Left lung (tissue), 10 donors: ENCODE data around the gene SSR2. TPM values are rescaled to one million over a fixed set of nuclear protein-coding genes. Genes with fewer than 3 reads are reported as not detected.

Source experiments
- ATAC-seq: fragments of 200-7000 bp; cut with Tn5 transposase; one replicate; pipeline ENCODE4 v1.9.1; 2020; ENCODE audit warnings: moderate library complexity
- DNase-seq, 4 donors: peaks; one replicate each; pipeline ENCODE4 v3.0.0-alpha.2; 2013 to 2020
- H3K27ac ChIP-seq, 2 donors: fragments of 200-600 bp; sonication (generic) in 1 of 2; one replicate each; pipeline versions ENCODE4 v1.5.0 to v1.8.0; 2020 to 2021
- H3K27me3 ChIP-seq, 2 donors: fragments of 200-600 bp; sonication (generic) in 1 of 2; one replicate each; pipeline versions ENCODE4 v1.5.0 to v1.8.0; 2020 to 2021
- H3K36me3 ChIP-seq, 2 donors: fragments of 200-600 bp; sonication (generic) in 1 of 2; one replicate each; pipeline versions ENCODE4 v1.5.0 to v1.8.0; 2020 to 2021
- H3K4me1 ChIP-seq, 2 donors: fragments of 200-600 bp; one replicate each; pipeline ENCODE4 v1.8.0; 2021
- H3K4me3 ChIP-seq, 2 donors: fragments of 200-600 bp; sonication (generic) in 1 of 2; one replicate each; pipeline versions ENCODE4 v1.5.0 to v1.8.0; 2020 to 2021; ENCODE audit warnings: mild to moderate bottlenecking in 1 of 2
- H3K9me3 ChIP-seq, 2 donors: fragments of 200-600 bp; sonication (generic) in 1 of 2; one replicate each; pipeline versions ENCODE4 v1.5.0 to v1.8.0; 2020 to 2021
- CTCF ChIP-seq, 2 donors: fragments of 200-600 bp; sonication (generic) in 1 of 2; IDR thresholded peaks; one replicate each; pipeline versions ENCODE4 v1.5.0 to v1.8.0; 2021; ENCODE audit warnings: antibody characterized with exemption in 2 of 2
- intact Hi-C, 2 donors: fragments of 100-400 bp; cut with DNase I; formaldehyde crosslinking; loops; one replicate each; pipeline versions ENCODE4 v1.11.2 to v1.14.2; 2022
- polyA plus RNA-seq, 6 donors: library from polyadenylated mRNA; unstranded; fragments of 120-200 nt; gene quantifications; one replicate each; pipeline ENCODE4 v1.2.1, GENCODE V29; 2013; ENCODE audit not compliant: insufficient read length in 6 of 6
- total RNA-seq, 2 donors: library from RNA; stranded (reverse); fragmentation: NEBNext Ultra II Directional; extraction: Animal tissue kit (Norgen Biotek cat#: 25700); gene quantifications; one replicate each; pipeline ENCODE4 v1.2.1, GENCODE V29; 2021
- donor health status: DM: no; HTN: yes; CAD: no.
- donor health status: DM: no; HTN: no; CAD: no.

SSR2 gene
- total and polyA plus RNA-seq, 8 donors: 284 to 529 (median 505) TPM

DNA sequence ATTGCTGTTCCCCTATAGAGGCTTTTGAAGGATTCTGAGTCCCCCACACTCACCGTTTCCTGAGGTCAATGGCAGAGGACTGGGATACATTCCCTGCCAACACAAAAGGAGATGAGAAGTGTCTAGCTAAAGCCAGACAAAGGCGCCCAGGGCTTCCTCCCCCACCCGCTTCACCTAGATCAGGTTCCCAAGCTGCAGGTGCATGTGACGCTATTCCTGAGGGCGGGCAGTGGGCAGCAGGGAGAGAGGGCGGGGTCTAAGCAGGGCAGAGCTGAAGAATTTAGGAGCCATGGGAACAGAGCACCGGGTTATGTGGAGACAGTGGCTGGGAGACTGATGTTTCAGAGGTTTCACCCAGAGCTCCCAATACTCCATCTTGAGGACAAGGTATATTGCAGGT, 36.4 kb downstream of the SSR2 start:
- Histone ChIP-seq H3K27me3 (no peaks in the 10 kb centered on the region), H3K36me3 (no peaks in the 10 kb centered on the region), H3K4me3 (no peak overlapping the region), H3K27ac (peak overlapping the region; percentile 92 to 96), H3K4me1 (peaks cover 38 to 68% of the 10 kb centered on the region in 2 donors), H3K9me3 (no peaks in the 10 kb centered on the region)
- peak; percentile 3 for ATAC-seq
- intact Hi-C loops: no loop called here
- no peak for DNase-seq
- TF ChIP-seq CTCF (IDR thresholded peaks at IDR 0.05): no peak

DNA sequence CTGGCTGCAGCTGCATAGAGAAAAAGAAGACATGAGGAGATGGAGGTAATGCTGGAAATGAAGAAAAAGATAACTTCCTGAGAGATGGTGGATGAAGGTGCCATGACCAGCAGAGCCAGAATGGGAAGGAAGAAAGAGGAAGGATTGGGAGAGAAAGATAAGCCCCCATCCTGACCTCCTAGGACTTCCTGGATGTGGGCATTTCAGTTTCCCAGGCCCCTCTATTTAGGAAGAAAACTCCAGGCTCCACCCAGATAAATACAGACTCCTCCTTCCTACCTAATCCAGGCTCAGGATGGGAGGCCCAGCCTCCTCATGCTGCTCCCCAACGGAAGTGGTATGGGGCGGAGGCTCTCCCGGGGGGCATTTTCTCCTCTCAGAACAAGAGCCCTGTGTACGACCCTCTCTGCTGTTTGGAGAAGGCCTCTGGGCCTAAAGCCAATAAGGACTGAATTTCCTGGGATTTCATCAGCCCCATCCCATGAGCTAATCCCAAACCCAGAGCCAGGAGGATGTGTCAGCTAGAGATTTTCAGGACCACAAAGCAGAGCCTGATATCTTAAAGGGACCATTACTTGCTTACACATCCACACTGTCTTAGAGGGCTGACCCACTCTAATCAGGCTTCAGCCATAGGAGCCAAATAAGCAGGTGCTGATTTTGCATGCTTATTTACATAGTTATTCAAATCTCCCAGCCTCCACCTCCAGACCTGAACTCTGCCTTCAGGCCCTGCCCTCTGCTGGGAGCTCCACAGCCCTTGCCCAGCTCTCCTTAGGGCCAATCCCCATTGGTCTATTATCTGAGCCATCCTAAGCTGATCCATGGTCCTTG, 37.3 kb downstream of the SSR2 start:
- intact Hi-C loops: no loop called here
- DNase-seq (peak in 1 of 4 donors; percentile 89), ATAC-seq (peak; percentile 1)
- Histone ChIP-seq H3K36me3 (no peaks in the 10 kb centered on the region), H3K9me3 (no peaks in the 10 kb centered on the region), H3K27ac (peak overlapping the region; percentile 92 to 96), H3K27me3 (no peaks in the 10 kb centered on the region), H3K4me3 (peak overlapping the region in 1 of 2 donors; percentile 14), H3K4me1 (peaks cover 40 to 64% of the 10 kb centered on the region in 2 donors)
- no peak for TF ChIP-seq CTCF (IDR thresholded peaks at IDR 0.05)

GRCh38 chr1:155982106-155982505, 38.6 kb downstream of the SSR2 start:
- DNase-seq: no peak
- Histone ChIP-seq H3K27me3 (no peaks in the 10 kb centered on the region), H3K4me1 (peaks cover 40 to 60% of the 10 kb centered on the region in 2 donors), H3K36me3 (no peaks in the 10 kb centered on the region), H3K4me3 (peak overlapping the region in 1 of 2 donors; percentile 14), H3K9me3 (no peaks in the 10 kb centered on the region), H3K27ac (peak overlapping the region; percentile 92 to 96)
- ATAC-seq: no peak
- no peak for TF ChIP-seq CTCF (IDR thresholded peaks at IDR 0.05)
- intact Hi-C loops: no loop called here

DNA sequence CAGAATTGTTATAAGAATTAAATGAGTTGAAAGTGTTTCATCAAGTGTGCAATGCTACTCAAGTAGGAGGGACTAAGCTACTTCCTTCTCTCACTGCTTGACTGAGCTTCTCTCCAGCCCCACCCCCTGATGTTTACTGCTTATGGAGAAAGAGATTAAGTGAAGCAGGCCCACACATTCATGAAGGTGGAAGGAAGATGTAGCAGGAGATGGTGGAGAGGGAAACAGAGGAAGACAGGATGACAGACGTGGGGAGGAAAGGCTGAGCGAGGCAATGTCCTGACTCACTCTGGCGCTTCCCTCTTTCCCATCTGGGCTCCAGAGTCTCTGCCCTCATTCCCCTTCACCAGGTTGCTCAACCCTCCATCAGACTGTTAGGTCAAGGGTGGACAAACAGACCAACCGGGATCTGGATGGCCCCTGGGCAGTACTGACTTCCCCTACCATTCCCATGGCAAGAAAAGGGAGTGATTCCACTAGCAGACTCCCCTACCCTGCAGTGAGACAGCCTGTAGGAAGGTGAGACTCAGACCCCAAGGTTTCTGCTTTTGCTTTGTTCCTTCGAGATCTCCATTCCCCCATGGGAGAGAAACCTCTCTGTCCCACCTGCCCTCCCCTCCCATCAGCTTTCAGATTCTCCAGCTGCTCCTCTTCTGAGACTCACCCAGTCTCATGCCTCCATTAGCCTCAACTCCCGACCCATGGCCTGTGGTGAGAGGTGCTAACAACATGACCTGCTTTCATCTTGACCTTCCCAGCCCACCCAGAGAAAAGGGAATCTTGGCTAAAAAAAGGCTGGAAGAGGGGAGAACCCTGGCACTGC, 39.3 kb downstream of the SSR2 start:
- no peak for TF ChIP-seq CTCF (IDR thresholded peaks at IDR 0.05)
- Histone ChIP-seq H3K27ac (peak overlapping the region; percentile 92 to 96), H3K36me3 (no peaks in the 10 kb centered on the region), H3K4me3 (peak overlapping the region in 1 of 2 donors; percentile 14), H3K4me1 (peaks cover 40 to 66% of the 10 kb centered on the region in 2 donors), H3K27me3 (no peaks in the 10 kb centered on the region), H3K9me3 (no peaks in the 10 kb centered on the region)
- DNase-seq (no peak), ATAC-seq (peak; percentile 20)
- intact Hi-C loops: no loop called here
